Suprapubic skin (tissue), 4 donors: ENCODE data around the gene EXD3.

ENCODE experiments used
- CTCF ChIP-seq, 2 donors: fragments of 200-600 bp in 1 of 2; fragments of 450-650 bp in 1 of 2; sonication (generic) in 1 of 2; IDR thresholded peaks; one replicate each; pipeline ENCODE4 v1.5.1; 2016 to 2019; ENCODE audit warnings: antibody characterized with exemption in 2 of 2, mild to moderate bottlenecking in 1 of 2, moderate library complexity in 1 of 2
- POLR2A ChIP-seq, 2 donors: fragments of 450-650 bp; IDR thresholded peaks; one replicate each; pipeline ENCODE4 v1.6.1; 2017; ENCODE audit warnings: antibody characterized with exemption in 2 of 2, mild to moderate bottlenecking in 2 of 2, moderate library complexity in 2 of 2
- POLR2AphosphoS5 ChIP-seq, 3 donors: sonication (generic); formaldehyde crosslinking; IDR thresholded peaks; one replicate each; pipeline ENCODE4 v1.6.1; 2017; ENCODE audit warnings: antibody characterized with exemption in 3 of 3

DNA sequence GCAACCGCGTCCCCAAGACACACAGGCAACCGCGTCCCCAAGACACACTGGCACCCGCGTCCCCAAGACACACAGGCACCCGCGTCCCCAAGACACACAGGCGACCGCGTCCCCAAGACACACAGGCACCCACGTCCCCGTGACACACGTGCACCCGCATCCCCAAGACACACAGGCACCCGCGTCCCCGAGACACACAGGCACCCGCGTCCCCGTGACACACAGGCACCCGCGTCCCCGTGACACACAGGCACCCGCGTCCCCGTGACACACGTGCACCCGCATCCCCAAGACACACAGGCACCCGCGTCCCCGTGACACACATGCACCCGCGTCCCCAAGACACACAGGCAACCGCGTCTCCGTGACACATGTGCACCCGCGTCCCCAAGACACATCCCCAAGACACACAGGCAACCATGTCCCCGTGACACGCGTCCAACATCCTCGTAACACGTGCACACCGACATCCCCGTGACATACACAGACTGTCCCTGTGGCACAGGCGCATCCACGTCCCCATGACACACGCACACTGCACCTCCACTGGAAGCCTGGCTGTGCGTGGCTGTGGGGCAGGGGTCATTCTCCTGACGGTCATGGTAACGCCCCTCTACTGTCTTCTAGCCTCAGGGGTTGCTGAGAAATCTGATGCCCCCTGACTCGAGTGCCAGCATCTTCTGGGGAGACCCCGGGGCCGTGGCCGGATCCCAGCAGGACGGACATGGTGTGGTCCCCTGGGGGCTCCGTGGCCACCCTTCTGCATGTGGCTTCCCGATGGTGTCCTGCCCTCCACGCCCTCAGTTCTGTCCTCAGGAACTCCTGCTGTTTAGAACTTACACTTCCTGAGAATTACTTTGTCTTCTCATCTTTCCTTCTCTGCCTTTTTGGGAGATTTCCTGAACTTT is 24.1 kb downstream of the EXD3 start:
- TF ChIP-seq POLR2A (IDR thresholded peaks at IDR 0.05) (no peak), POLR2AphosphoS5 (IDR thresholded peaks at IDR 0.05) (no peak), CTCF (IDR thresholded peaks at IDR 0.05) (no peak)
